HG03066 (cell line): ENCODE results near the gene RAET1E.
"Not testable (repeated sequence)": the region's sequence is repeated elsewhere in the genome, so short reads cannot be mapped to it uniquely, and the experiment has no call there.

Experiments used
- ATAC-seq: cut with Tn5 transposase; IDR thresholded peaks from one replicate; pipeline ENCODE4 v1.9.1; 2021; ENCODE audit warnings: low read depth; ENCODE audit not compliant: unreplicated experiment

RAET1E gene

DNA sequence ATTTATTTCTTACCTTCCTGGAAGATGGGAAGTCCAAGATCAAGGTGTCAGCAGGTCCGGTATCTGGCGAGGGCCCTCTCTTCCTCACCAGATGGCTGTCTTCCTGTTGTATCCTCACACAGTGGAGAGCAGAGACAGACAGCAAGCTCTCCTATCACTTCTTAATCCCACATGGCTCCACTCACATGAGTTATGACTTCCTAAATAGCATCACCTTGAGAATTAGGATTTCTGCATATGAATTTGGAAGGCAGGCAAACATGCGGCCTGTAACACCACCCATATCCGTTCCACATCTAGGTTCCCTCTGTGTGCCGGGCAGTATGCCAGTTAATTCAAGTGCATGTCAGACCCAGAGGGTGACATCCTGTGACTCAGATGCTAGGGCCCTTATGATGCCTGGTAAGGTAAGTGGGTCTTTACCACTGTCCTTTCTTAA, 2.1 kb downstream of the RAET1E start:
- no peak for ATAC-seq

DNA sequence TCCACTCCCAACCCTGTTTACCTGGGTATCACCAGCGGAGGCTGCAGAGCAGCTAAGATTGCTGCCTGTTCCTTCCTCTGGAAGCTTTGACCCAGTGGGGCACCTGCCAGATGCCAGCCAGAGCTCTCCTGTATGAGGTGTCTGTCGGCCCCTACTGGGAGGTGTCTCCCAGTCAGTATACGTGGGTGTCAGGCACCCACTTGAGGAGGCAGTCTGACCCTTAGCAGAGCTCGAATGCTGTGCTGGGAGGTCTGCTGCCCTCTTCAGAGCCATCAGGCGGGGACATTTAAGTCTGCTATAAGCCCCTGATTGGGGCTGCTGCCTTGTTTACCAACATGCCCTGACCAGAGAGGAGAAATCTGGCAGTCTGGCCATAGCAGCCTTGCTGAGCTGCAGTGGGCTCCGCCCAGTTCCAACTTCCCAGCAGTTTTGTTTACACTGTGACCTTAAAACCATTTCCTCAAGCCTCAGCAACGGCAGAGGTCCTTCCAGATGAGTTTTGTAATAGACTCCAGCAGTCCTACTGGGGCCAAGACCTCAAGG, 2.8 kb downstream of the RAET1E start:
- no peak for ATAC-seq

DNA sequence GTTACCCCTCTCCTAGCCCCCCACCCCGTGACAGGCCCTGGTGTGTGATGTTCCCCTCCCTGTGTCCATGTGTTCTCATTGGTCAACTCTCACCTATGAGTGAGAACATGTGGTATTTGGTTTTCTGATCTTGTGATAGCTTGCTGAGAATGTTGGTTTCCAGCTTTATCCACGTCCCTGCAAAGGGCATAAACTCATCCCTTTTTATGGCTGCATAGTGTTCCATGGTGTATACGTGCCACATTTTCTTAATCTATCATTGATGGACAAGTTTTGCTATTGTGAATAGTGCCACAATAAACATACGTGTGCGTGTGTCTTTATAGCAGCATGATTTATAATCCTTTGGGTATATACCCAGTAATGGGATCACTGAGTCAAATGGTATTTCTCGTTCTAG, 6.0 kb downstream of the RAET1E start:
- not testable (repeated sequence) for ATAC-seq

DNA sequence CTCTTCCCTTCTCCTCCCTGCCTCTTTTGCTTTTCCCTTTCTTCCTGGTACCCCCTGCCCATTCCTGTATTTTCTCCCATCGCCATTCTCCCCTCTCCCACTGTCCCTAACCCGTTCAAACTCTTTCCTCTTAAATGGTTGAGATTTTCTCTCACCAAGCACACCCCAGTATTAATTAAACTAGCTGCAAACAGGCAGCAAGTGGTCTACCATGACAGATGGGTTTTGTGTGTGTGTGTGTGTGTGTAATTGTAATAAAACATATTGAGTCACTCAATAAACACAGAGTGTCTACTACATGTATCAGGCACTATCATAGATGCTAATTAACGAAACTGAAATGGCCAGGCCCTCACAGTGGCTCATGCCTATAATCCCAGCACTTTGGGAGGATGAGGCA, 6.7 kb downstream of the RAET1E start:
- ATAC-seq, result no peak

DNA sequence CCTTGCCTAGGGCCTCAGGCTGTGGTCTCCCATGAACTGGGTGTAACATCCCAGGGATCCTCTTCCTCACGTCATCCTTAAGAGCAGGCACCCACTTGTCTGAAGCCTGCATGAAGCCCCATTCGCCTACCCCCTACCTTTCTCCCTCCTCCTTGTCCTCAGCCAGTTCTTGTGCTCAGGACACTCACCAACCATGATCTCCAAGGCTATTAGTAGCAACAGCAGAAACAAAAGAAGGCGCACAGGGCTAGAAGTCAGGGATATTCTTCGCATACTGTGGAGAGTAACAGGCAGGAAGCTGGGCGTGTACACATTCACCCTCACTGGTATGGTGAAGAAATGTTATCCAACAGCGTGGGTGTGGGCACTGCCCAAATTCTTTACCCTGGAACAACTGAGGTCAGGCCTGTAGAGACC, 7.3 kb downstream of the RAET1E start:
- ATAC-seq, result no peak

DNA sequence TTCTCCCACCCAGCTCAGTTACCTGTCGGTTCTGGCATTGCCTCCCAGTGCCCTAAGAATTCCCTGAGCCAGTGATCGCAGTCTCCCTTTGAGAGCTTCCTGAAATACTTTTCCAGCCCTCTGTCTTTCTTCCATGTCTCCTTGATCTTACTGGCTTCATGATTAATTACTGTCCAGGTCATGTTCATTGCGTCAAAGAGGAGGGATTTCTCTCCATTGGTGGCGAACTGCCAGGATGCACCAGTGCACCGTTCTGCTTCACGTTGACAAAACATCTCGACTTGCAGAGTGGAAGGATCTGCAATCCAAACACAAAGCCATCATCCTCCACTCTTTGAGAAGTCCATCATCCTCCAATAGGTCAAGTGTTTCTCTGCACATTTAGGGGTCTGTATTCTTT, 8.6 kb downstream of the RAET1E start:
- no peak for ATAC-seq

DNA sequence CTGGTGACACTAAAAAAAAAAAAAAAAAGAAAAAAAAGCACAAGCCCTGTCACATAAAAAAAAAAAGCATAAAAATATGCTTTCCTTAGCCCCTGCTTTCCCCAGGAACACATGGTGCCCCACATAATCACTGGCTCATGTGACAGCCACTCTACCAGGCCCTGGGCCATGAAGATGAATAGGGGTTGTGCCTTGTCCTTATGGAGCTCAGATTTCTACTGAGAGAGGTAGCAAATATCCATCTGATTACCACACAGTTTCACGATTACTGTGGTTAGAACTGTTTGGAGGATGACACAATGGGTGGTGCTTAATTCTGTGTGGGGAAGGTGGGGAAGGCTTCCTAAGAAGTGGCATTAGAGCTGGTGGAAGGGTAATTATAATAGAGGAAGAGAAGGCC, 9.3 kb downstream of the RAET1E start:
- no peak for ATAC-seq

DNA sequence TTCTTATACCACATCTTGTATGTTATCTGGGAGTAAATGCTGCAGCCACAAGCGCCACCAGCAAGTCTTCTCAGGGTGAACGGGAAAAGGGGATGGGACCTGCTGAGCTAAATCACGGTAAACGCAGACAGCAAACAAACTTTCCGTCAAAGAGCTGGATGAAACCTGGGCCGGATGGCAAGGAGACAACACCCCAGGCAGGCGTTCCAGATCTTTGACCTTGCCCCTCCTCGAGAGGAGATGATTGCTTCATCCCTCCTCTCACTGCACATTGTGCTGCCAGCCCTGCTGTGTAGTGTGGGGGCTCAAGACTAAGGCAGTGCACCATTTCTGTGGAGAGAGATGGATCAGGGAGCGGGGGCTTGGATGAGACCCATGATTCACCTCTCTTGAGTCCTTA, 9.8 kb downstream of the RAET1E start:
- no peak for ATAC-seq

DNA sequence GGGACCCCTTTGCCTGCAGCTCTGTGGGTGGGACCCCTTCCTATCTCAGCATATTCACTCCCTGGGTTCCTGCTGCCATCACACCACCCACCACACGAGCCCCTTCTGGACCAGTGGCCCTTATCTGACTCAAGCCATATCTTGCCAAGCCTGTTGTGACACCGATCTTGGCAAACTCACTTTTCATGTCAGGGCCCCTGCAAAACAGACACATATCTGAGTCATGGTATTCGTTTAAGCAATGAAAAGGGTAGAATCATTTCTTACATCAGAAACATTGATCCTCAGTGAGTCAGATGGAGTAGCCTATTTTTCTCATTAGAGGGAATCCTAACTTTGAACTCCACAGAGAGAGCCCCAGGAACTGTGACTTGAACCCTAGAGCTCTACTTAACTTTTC, 10.6 kb downstream of the RAET1E start:
- no peak for ATAC-seq

DNA sequence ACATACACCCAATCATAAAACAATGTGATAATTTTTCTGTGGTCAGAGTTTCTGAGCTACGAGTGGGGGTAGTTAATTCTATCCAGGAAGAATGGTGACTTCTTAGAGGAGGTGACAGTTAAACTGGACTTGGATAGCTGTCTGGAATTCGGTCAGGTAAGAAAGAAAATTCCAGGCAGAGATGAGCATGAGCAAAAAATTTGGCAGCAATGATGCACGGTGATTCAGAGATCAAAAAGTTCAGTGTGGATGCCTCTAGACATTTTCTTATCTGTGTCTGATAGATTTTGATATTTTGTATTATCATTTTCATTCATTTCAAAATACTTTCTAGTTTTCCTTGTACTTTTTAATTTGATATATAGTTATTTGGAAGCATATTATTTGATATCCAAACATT, 12.0 kb downstream of the RAET1E start:
- no peak for ATAC-seq

DNA sequence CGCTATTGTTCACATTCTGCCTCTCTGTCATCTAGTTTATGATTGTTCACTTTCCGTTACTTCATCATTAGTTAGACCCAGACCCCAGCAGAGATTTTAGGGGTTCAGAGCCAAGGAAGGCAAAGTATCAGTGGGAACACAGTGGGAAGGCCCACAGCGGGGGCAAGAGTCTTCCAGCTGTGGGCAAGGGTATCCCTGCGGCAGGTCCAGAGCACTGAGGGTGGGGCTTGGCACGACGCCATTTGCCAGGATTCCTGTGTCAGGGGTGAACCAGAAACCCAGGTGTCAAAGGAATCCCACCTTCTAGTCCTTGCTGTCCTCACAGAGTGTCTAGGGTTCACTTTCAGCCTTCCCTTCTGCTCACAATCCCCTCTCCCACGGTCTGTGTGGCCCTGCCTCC, 13.3 kb downstream of the RAET1E start:
- ATAC-seq, result no peak

DNA sequence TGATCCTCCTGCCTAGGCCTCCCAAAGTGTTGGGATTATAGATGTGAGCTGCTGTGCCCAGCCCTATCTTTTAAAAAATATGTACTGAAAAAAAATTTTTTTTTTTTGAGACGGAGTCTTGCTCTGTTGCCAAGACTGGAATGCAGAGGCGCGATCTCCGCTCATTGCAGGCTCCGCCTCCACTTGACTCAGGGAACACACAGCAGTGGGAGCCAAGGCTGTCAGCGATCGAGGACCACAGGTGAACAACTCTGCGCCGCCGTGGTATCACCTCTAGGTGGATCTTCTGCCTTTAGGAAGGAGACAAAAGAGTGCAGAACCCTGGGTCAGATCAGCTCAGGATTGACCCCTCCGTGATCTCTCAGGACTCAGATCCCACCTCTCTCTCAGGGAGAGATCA, 13.7 kb downstream of the RAET1E start:
- no peak for ATAC-seq

DNA sequence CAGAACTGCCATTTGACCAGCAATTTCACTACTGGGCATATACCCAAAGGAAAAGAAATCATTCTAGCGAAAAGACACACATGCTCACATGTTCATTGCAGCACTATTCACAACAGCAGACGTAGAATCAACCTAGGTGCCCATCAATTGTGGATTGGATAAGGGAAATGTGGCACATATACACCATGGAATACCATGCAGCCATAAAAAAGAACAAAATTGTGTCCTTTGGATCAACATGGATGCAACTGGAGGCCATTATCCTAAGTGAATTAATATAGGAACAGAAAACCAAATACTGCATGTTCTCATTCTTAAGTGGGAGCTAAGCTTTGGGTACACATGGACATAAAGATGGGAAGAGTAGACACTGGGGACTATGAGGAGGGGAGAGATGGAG, 16.1 kb downstream of the RAET1E start:
- no peak for ATAC-seq

DNA sequence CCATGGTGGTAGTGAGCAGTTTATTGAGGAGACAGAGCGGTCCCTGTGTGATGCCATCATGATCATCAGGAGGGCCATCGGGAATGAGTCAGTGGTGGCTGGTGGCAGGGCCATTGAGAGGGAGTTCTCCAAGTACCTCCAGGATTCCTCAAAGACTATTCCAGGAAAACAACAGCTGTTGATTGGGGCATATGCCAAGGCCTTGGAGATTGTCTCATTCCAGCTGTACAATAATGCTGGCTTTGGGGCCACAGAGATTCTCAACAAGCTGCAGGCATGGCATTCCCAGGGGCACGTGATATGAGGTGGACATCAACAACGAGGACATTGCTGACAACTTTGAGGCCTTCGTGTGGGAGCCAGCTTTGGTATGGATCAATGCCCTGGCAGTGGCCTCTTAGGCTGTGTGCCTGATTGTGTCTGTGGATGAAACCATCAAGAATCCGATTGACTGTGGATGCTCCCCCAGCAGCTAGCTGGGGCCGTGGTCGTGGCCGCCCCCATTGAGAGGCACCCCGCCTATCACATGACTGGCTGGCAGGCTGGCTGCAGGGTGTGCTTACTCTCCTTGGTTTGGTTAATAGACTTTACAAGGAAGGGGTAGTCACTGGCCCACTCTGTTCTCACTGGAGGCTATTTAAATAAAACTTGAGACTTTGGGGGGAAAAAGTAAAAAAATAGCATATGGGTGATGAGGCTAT, 16.7 kb downstream of the RAET1E start:
- ATAC-seq, result no peak

DNA sequence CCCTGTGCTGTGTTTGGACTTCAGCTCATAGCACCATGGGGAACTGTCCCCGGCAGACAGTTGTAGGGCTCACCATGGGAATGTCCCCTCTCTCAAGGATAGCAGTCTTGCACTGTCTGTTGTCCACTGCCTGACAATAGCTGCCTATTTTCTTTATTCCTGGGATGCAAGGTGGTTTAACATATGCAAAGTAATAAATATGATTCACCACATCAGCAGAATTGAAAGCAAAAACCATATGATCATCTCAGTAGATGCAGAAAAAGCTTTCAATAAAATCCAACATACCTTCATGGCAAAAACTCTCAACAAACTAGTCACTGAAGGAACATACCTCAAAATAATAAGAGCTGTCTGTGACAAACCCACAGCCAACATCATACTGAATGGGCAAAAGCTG, 20.3 kb downstream of the RAET1E start:
- no peak for ATAC-seq

DNA sequence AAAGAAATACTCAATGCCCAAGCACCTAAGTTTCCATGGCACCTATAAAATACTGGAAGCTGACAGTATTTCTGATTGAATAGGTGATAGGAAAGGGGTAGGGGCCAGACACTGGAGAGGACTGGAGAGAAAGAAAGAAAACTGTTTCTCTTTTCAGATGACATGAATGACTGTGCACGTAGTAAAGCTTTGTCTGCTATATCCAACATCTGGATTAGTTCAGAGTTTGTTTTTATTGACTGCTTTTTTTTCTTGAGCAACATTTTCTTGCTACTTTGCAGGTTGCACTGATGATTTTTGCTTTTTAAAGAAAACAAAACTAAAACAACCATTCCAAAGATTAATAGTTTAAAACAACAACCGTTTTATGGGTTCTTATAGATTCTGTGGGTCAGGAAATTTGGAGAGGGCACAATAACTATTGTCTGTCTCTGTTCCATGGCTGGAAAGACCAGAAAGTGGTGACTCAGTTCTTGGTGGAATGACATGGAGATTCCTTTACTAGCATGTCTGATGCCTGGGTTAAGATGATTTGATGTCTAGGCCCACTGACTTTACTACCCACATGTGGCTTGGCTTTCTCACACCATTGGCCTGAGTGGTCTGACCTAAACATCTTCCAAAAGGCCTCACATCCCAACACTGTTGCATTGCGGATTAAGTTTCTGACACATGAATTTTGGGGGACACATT, 21.5 kb downstream of the RAET1E start:
- ATAC-seq, result no peak

DNA sequence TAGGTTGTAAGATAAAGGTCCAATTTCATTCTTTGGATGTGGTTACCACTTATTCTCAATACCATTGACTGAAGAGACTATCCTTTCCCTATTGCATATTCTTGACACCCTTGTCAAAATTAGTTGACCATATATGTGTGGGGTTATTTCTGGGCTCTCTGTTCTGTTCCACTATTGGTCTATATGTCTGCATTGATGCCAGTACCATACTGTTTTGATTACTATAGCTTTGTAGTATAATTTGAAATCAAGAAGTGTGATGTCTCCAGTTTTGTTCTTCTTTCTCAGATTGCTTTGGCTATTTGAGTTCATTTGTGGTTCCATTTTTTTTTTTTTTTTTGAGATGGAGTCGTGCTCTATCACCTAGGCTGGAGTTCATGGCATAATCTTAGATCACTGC, 25.7 kb downstream of the RAET1E start:
- no peak for ATAC-seq

DNA sequence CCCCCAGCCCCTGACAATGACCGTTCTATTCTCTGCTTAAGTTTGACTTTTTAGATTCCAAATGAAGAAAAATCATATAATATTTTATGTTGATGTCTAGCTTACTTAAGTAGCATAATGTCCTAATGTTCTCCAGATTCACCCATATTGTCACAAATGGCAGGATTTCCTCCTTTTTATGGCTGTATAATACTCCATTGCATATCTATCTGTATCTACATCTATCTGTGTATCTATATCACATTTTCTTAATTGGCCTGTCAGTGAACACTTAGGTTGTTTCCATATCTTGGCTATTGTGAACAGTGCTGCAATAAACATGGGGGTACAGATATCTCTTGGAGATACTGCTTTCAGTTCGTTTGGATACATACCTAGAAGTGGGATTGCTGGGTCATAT, 26.7 kb downstream of the RAET1E start:
- ATAC-seq, result no peak

DNA sequence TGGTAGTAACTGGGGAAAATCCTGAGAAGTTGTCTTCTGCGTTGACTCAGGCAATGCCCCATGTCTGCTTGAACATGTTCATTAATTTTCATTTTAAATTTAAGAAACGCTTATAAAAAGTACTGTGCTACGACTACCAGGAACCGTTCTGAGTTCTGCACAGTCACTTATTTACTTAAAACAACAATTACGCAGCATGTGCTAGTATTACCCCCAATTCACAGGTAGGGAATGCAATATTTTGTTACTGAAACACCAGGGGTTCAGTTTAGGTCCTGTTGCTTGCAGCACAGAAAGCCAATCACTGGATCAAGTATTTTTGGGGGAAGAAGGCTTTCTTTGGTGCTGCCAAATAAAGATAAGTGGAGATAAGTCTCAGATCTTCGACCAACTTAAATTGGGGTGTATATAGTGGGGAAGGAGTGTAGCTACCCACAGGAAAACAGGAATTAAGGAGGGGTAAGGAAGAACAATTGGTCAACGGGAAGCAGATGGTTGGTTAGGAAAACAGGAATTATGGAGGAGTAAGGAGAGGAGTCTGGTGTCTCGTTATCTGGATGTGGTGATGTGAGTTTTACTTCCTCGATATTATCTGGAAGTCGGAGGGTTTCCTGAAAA, 28.5 kb downstream of the RAET1E start:
- ATAC-seq, result no peak

DNA sequence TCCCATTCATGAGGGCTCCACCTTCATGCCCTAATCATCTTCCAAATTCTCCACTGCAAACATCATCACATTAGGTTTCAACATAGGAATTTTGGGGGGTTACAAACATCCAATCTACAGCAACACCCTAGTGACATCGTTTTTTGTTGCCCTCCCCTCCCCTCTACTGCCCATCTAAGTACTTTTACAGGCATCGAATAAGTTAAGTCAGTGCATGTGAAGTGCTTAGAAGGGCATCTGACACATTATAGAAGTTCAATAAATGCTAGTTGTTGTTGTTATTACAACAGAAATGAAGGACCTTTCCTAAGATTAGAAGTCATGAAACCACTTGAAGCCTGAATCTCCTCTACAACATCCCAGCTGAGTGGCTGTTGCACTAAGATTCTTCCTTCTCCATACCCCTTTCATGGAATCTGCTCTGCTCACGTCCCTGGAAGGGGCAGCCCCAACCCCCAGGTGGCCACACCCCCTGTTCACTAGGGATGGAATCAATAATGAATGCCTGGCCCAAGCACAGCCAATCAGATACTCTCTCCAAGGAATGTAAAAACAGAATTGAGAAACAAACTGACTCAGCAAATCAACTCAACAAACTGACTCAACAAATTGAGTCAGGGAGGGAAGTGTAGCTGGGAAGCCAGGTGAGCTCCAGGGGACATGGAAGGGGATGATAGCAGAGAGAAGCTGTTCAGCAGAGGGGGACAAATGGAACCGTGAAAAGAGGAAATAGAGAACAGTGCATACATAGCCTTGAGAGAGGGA, 29.9 kb downstream of the RAET1E start:
- ATAC-seq, result no peak
